ENCODE measurements around the gene VSX1.

GRCh38 chr20:25073544-25073943, 8.4 kb downstream of the VSX1 start:
- TF ChIP-seq POLR2A (IDR thresholded peaks at IDR 0.05) (no peak), POLR2AphosphoS5 (IDR thresholded peaks at IDR 0.05) (no peak)

Measured in prostate gland (tissue), 1 donor.